Parathyroid adenoma (tissue), 2 donors: ENCODE data around the gene ZMYM3.
"Not testable (repeated sequence)": the region's sequence is repeated elsewhere in the genome, so short reads cannot be mapped to it uniquely, and the experiment has no call there.

Source experiments
- H2AFZ ChIP-seq: fragments of 300-600 bp; sonication (generic); one replicate; pipeline ENCODE4 v1.7.0; 2017; ENCODE audit warnings: antibody characterized with exemption, mild to moderate bottlenecking
- H3K27ac ChIP-seq: fragments of 300-600 bp; sonication (generic); one replicate; pipeline ENCODE4 v1.7.0; 2017
- H3K27me3 ChIP-seq: fragments of 300-600 bp; sonication (generic); one replicate; pipeline ENCODE4 v1.7.0; 2017; ENCODE audit warnings: low read length; ENCODE audit not compliant: control insufficient read depth, insufficient read depth
- H3K36me3 ChIP-seq: fragments of 300-600 bp; sonication (generic); one replicate; pipeline ENCODE4 v1.7.0; 2017; ENCODE audit warnings: low read length; ENCODE audit not compliant: control insufficient read depth, insufficient read depth
- H3K4me1 ChIP-seq: fragments of 300-600 bp; sonication (generic); one replicate; pipeline ENCODE4 v1.7.0; 2017; ENCODE audit warnings: control low read depth
- H3K4me2 ChIP-seq: fragments of 300-600 bp; sonication (generic); one replicate; pipeline ENCODE4 v1.7.0; 2017; ENCODE audit warnings: low read length
- H3K4me3 ChIP-seq: fragments of 300-600 bp; sonication (generic); one replicate; pipeline ENCODE4 v1.7.0; 2017; ENCODE audit warnings: low read depth, low read length
- H3K79me2 ChIP-seq: fragments of 300-600 bp; sonication (generic); one replicate; pipeline ENCODE4 v1.7.0; 2017; ENCODE audit warnings: control low read depth
- H3K9ac ChIP-seq: fragments of 300-600 bp; sonication (generic); one replicate; pipeline ENCODE4 v1.7.0; 2017; ENCODE audit warnings: mild to moderate bottlenecking
- H3K9me3 ChIP-seq: fragments of 300-600 bp; sonication (generic); one replicate; pipeline ENCODE4 v1.7.0; 2017; ENCODE audit warnings: low read length; ENCODE audit not compliant: control insufficient read depth
- CTCF ChIP-seq: fragments of 300-600 bp; sonication (generic); IDR thresholded peaks from one replicate; pipeline ENCODE4 v1.7.0; 2017; ENCODE audit warnings: antibody characterized with exemption, mild to moderate bottlenecking
- donor health status: primary hyperparathyroidism.

The ZMYM3 gene

GRCh38 chrX:71283403-71284143, 29.6 kb upstream of the ZMYM3 start, which contains the start of gene NONO:
TSS of gene NONO (plus strand) at chrX:71283635. CDS start at chrX:71290638, 7,003 bp downstream.
- TF ChIP-seq CTCF: peak; percentile 34
- no peaks in the 10 kb centered on the region for H3K27me3 ChIP-seq
- H3K4me1 ChIP-seq: no peaks in the 10 kb centered on the region
- H3K36me3 ChIP-seq: no peaks in the 10 kb centered on the region
- peak within 1 kb of the TSS; percentile 86 for H3K27ac ChIP-seq
- peaks cover 8% of the 10 kb centered on the region for H3K79me2 ChIP-seq
- H3K4me3 ChIP-seq: peak within 1 kb of the TSS; percentile 74
- H3K4me2 ChIP-seq: peak within 1 kb of the TSS; percentile 67
- no peaks in the 10 kb centered on the region for H3K9me3 ChIP-seq
- peak within 1 kb of the TSS; percentile 59 for H2AFZ ChIP-seq
- H3K9ac ChIP-seq: peak within 1 kb of the TSS; percentile 83

- Histone ChIP-seq H3K27me3 (no peaks in the 10 kb centered on the region), H3K79me2 (peaks cover 6% of the 10 kb centered on the region), H3K27ac (peak overlapping the region; percentile 86), H3K9me3 (no peaks in the 10 kb centered on the region), H3K9ac (no peak overlapping the region), H3K4me2 (peak overlapping the region; percentile 66), H2AFZ (peak overlapping the region; percentile 59), H3K36me3 (no peaks in the 10 kb centered on the region), H3K4me3 (peak overlapping the region; percentile 74), H3K4me1 (no peaks in the 10 kb centered on the region)
- TF ChIP-seq CTCF: no peak
These were observed 28.8 kb upstream of the ZMYM3 start for GRCh38 chrX:71282514-71283402.

- not testable (repeated sequence) for H3K36me3 ChIP-seq, H3K9ac ChIP-seq, H3K4me1 ChIP-seq, H2AFZ ChIP-seq, H3K27ac ChIP-seq, H3K79me2 ChIP-seq, H3K4me2 ChIP-seq, H3K27me3 ChIP-seq, H3K9me3 ChIP-seq, H3K4me3 ChIP-seq
These were observed 27.4 kb upstream of the ZMYM3 start for GRCh38 chrX:71281300-71281699.

- H3K27ac ChIP-seq, H3K36me3 ChIP-seq, H3K79me2 ChIP-seq, H3K9me3 ChIP-seq, H3K9ac ChIP-seq, H3K4me1 ChIP-seq, H3K4me3 ChIP-seq, H3K27me3 ChIP-seq, H2AFZ ChIP-seq, H3K4me2 ChIP-seq: not testable (repeated sequence)
These were observed 18.4 kb upstream of the ZMYM3 start for GRCh38 chrX:71272313-71272712.

GRCh38 chrX:71269801-71270395, 16.0 kb upstream of the ZMYM3 start:
- Histone ChIP-seq H3K9ac (no peak overlapping the region), H3K4me3 (no peak overlapping the region), H3K4me1 (no peaks in the 10 kb centered on the region), H3K36me3 (no peaks in the 10 kb centered on the region), H2AFZ (no peak overlapping the region), H3K27me3 (no peaks in the 10 kb centered on the region), H3K4me2 (no peak overlapping the region), H3K9me3 (no peaks in the 10 kb centered on the region), H3K27ac (no peak overlapping the region), H3K79me2 (no peaks in the 10 kb centered on the region)
- no peak for TF ChIP-seq CTCF

- not testable (repeated sequence) for H2AFZ ChIP-seq, H3K79me2 ChIP-seq, H3K9ac ChIP-seq, H3K4me2 ChIP-seq, H3K9me3 ChIP-seq, H3K27ac ChIP-seq, H3K27me3 ChIP-seq, H3K4me1 ChIP-seq, H3K36me3 ChIP-seq, H3K4me3 ChIP-seq
These were observed 14.7 kb upstream of the ZMYM3 start for GRCh38 chrX:71268624-71269023.
